KMS-11 (cell line): ENCODE measurements around the gene ADAM17.
"Not testable (repeated sequence)": the region's sequence is repeated elsewhere in the genome, so short reads cannot be mapped to it uniquely, and the experiment has no call there.

ENCODE experiments used
- H2AFZ ChIP-seq: fragments of 200-600 bp; sonication (generic); 2 replicates; pipeline ENCODE4 v1.6.1; 2016; ENCODE audit warnings: antibody characterized with exemption, mixed run types, low read depth
- H3K27ac ChIP-seq: fragments of 200-600 bp; sonication (generic); 2 replicates; pipeline ENCODE4 v1.6.1; 2016; ENCODE audit warnings: mild to moderate bottlenecking, mixed run types
- H3K27me3 ChIP-seq: fragments of 200-600 bp; sonication (generic); 2 replicates; pipeline ENCODE4 v1.6.1; 2017; ENCODE audit warnings: mild to moderate bottlenecking, low read depth, mixed run types, moderate library complexity; ENCODE audit not compliant: insufficient read depth
- H3K36me3 ChIP-seq: fragments of 200-600 bp; sonication (generic); 2 replicates; pipeline ENCODE4 v1.6.1; 2017; ENCODE audit warnings: mild to moderate bottlenecking, mixed run types; ENCODE audit not compliant: insufficient read depth
- H3K4me1 ChIP-seq: fragments of 200-600 bp; sonication (generic); 2 replicates; pipeline ENCODE4 v1.6.1; 2016; ENCODE audit warnings: mild to moderate bottlenecking, low read depth, mixed run types; ENCODE audit not compliant: poor library complexity, severe bottlenecking
- H3K4me2 ChIP-seq: fragments of 200-600 bp; sonication (generic); 2 replicates; pipeline ENCODE4 v1.7.0; 2016; ENCODE audit warnings: mild to moderate bottlenecking, mixed run types
- H3K4me3 ChIP-seq: fragments of 200-600 bp; sonication (generic); IDR thresholded peaks from 2 replicates; pipeline ENCODE4 v1.6.1; 2017; ENCODE audit warnings: low read depth, low read length, mixed read lengths; ENCODE audit not compliant: insufficient read depth
- H3K79me2 ChIP-seq: fragments of 200-600 bp; sonication (generic); 2 replicates; pipeline ENCODE4 v1.6.1; 2016; ENCODE audit warnings: low read depth, mixed run types; ENCODE audit not compliant: insufficient read depth
- H3K9ac ChIP-seq: fragments of 200-600 bp; sonication (generic); 2 replicates; pipeline ENCODE4 v1.6.1; 2016; ENCODE audit warnings: mild to moderate bottlenecking, mixed run types
- H4K20me1 ChIP-seq: fragments of 200-600 bp; sonication (generic); 2 replicates; pipeline ENCODE4 v1.6.1; 2016; ENCODE audit warnings: mild to moderate bottlenecking, mixed run types; ENCODE audit not compliant: insufficient read depth
- TF ChIP-seq, protein P1 (sequence below): fragments of 200-600 bp; sonication (generic); conservative IDR thresholded peaks from 2 replicates; pipeline ENCODE4 v1.6.1; 2017; ENCODE audit warnings: low read depth, mild to moderate bottlenecking, antibody characterized with exemption, low read length, moderate library complexity, mixed read lengths

Gene ADAM17

DNA sequence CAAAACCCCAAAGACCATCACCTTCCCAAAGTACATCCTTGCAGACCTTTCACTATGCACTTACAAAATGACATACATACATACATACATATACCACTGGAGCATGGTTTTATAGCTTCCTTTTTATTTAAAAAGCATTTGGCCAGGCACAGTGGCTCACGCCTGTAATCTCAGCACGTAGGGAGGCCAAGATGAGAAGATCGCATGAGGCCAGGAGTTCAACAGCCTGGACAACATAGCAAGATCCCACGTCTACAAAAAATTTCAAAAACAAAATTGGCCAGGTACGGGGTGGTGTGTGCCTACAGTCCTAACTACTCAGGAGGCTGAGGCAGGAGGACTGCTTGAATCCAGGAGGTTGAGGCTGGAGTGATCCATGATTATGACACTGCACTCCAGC lies 29.9 kb upstream of the ADAM17 start:
- no peaks in the 10 kb centered on the region for H3K27me3 ChIP-seq
- H3K27ac ChIP-seq = no peak overlapping the region
- no peak overlapping the region for H3K4me2 ChIP-seq
- H3K9ac ChIP-seq = no peak overlapping the region
- H3K79me2 ChIP-seq = peaks cover 3% of the 10 kb centered on the region; the same call in 1 of the 2 replicates
- H3K4me1 ChIP-seq = no peaks in the 10 kb centered on the region
- H3K36me3 ChIP-seq = peaks cover 17% of the 10 kb centered on the region; the same call in 1 of the 2 replicates
- TF ChIP-seq, protein P1, sequence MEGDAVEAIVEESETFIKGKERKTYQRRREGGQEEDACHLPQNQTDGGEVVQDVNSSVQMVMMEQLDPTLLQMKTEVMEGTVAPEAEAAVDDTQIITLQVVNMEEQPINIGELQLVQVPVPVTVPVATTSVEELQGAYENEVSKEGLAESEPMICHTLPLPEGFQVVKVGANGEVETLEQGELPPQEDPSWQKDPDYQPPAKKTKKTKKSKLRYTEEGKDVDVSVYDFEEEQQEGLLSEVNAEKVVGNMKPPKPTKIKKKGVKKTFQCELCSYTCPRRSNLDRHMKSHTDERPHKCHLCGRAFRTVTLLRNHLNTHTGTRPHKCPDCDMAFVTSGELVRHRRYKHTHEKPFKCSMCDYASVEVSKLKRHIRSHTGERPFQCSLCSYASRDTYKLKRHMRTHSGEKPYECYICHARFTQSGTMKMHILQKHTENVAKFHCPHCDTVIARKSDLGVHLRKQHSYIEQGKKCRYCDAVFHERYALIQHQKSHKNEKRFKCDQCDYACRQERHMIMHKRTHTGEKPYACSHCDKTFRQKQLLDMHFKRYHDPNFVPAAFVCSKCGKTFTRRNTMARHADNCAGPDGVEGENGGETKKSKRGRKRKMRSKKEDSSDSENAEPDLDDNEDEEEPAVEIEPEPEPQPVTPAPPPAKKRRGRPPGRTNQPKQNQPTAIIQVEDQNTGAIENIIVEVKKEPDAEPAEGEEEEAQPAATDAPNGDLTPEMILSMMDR = no peak
- no peaks in the 10 kb centered on the region for H4K20me1 ChIP-seq
- H2AFZ ChIP-seq = no peak overlapping the region
- H3K4me3 ChIP-seq = no peak overlapping the region

DNA sequence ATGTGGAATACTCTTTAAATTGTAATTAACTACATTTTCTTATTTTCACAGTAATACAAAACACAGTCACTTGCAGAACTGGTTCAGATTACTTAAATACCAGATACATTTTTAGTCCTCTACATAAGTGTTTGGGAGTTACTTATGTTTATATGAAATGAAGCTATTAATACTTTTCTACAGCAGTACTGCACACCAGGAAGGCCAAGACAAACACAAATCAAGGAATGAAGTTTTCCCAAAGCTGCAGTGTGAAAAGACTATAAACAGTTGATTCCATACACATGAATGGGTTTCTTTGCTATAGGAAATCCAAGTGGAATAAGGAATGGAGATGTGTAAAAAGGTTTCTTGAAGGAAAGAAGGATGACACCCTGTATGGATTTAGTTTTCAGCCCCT lies 29.3 kb upstream of the ADAM17 start:
- H3K4me1 ChIP-seq, H3K4me2 ChIP-seq: not testable (repeated sequence)
- H3K36me3 ChIP-seq = peaks cover 17% of the 10 kb centered on the region; the same call in 1 of the 2 replicates

DNA sequence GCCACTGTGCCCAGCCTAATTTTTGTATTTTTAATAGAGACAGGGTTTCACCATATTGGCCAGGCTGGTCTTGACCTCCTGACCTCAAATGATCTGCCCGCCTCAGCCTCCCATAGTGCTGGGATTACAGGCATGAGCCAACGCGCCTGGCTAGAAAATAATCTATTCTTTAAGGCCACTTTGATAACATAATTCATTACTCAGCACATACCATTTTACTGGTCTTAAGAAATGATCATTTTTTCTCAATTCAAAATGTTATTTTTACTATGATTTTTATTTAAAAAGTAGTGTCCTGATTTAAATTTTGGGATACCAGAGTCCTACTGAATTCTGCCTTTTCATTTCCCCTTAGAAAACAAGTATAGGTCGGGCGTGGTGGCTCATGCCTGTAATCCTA lies 27.0 kb upstream of the ADAM17 start:
- Histone ChIP-seq H4K20me1 (no peaks in the 10 kb centered on the region), H3K79me2 (no peaks in the 10 kb centered on the region), H3K4me1 (no peaks in the 10 kb centered on the region), H3K36me3 (peaks cover 9% of the 10 kb centered on the region; the same call in 1 of the 2 replicates), H3K4me2 (no peak overlapping the region), H3K27me3 (no peaks in the 10 kb centered on the region), H2AFZ (no peak overlapping the region), H3K4me3 (no peak overlapping the region), H3K9ac (no peak overlapping the region), H3K27ac (no peak overlapping the region)
- TF ChIP-seq, protein P1 = no peak

More for the DNA sequence above, 29.3 kb upstream of the ADAM17 start:
- not testable (repeated sequence) for H3K9ac ChIP-seq, H2AFZ ChIP-seq, H3K27ac ChIP-seq, H3K27me3 ChIP-seq, H4K20me1 ChIP-seq, H3K79me2 ChIP-seq, H3K4me3 ChIP-seq

DNA sequence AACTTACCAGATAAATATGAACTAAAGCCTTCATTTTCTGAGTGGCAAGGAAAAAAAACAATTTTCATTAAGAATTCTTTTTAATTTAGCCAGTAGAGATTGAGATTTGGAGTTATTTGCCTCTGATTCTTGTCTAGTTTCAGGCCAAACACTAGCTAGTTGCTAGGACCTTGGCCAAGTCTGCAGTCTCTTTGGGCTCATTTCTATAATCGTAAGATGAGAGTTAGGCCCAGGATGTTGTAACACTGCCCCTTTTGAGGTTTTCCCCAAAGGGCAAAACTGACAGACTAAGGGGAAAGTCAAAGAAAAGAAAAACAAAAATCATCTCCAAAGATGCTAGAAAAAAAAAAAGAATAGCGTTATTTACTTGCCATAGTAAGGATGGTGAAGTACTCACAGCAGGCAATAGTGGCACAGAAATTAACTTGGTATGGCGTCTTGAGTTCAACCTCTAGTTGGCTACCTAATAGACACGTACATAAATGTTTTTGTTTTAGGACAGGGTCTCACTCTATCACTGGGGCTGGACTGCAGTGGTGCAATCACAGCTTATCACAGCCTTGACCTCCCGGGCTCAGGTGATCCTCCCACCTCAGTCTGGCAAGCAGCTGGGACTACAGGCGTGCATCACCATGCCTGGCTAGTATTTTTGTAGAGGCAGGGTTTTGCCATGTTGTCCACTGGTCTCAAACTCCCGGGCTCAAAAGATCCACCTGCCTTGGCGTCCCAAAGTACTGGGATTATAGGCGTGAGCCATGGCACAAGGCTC lies 23.0 kb upstream of the ADAM17 start:
- Histone ChIP-seq H2AFZ (no peak overlapping the region), H3K9ac (no peak overlapping the region), H3K79me2 (no peaks in the 10 kb centered on the region), H3K4me2 (no peak overlapping the region), H3K27me3 (no peaks in the 10 kb centered on the region), H3K27ac (no peak overlapping the region), H3K4me1 (peaks cover 18% of the 10 kb centered on the region), H3K36me3 (no peaks in the 10 kb centered on the region), H4K20me1 (no peaks in the 10 kb centered on the region), H3K4me3 (no peak overlapping the region)
- TF ChIP-seq, protein P1 = no peak

DNA sequence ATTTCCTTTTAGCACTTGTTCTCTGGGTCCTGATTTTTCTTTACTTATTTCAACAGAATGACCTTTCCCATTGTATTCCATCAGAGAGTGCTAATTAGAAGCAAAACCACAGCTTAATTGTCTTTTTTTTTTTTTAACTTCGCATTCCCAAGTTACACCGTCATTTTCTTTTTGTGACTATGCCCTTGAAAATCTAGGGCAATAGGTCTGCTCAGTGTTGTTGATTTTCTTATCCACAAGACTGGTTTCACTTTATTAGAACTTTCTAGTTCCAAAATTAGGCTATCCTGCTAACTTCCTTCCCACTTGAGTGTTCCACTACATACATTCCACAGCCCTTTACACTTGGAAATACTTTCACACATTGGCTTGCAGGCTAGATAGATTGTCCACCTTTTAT lies 18.7 kb upstream of the ADAM17 start:
- peaks cover 33% of the 10 kb centered on the region for H3K4me1 ChIP-seq
- H2AFZ ChIP-seq = no peak overlapping the region
- no peaks in the 10 kb centered on the region for H4K20me1 ChIP-seq
- no peaks in the 10 kb centered on the region for H3K79me2 ChIP-seq
- peak overlapping the region; percentile 1; the same call in 1 of the 2 replicates for H3K27ac ChIP-seq
- peak overlapping the region; percentile 58; the same call in 1 of the 2 replicates for H3K4me2 ChIP-seq
- TF ChIP-seq, protein P1 = no peak
- H3K4me3 ChIP-seq = no peak overlapping the region
- no peaks in the 10 kb centered on the region for H3K36me3 ChIP-seq
- no peaks in the 10 kb centered on the region for H3K27me3 ChIP-seq
- no peak overlapping the region for H3K9ac ChIP-seq
